Astrocyte (in vitro differentiated cells and primary cell): Measurements from ENCODE around the gene RBM47.

Experiments used
- EZH2 ChIP-seq: IDR thresholded peaks from 2 replicates; pipeline ENCODE4 v1.6.1; 2012; ENCODE audit warnings: mild to moderate bottlenecking, low read length, inconsistent platforms; ENCODE audit not compliant: insufficient read depth
- TF ChIP-seq, protein P1 (sequence below): IDR thresholded peaks from 2 replicates; pipeline ENCODE4 v1.5.1; 2011; ENCODE audit warnings: low read depth, mild to moderate bottlenecking, inconsistent platforms, low read length, moderate library complexity; ENCODE audit not compliant: insufficient read depth

DNA sequence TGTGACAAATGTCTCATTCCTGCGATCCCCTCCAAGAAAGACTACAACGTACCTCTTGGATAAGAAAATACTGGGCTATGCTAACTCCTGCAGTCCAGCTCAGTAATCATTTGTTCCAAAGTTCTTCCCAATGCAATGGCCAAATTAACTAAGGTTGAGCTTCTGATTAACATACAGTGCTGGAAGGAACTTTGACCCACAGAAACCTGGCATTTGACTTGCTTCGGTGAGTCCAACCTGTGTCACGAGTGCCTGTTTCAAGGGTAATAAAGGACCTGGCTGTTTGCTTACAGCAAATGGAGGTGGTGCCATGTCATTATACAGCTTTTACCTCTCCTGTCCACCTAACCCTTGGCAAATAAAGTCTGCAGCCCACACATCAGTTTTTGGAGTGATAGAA, 83.2 kb downstream of the RBM47 start:
- TF ChIP-seq, protein P1, sequence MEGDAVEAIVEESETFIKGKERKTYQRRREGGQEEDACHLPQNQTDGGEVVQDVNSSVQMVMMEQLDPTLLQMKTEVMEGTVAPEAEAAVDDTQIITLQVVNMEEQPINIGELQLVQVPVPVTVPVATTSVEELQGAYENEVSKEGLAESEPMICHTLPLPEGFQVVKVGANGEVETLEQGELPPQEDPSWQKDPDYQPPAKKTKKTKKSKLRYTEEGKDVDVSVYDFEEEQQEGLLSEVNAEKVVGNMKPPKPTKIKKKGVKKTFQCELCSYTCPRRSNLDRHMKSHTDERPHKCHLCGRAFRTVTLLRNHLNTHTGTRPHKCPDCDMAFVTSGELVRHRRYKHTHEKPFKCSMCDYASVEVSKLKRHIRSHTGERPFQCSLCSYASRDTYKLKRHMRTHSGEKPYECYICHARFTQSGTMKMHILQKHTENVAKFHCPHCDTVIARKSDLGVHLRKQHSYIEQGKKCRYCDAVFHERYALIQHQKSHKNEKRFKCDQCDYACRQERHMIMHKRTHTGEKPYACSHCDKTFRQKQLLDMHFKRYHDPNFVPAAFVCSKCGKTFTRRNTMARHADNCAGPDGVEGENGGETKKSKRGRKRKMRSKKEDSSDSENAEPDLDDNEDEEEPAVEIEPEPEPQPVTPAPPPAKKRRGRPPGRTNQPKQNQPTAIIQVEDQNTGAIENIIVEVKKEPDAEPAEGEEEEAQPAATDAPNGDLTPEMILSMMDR: no peak
- no peak for TF ChIP-seq EZH2
